CD14-positive monocyte (primary cell): ENCODE results near the gene PWWP2B. TPM values are rescaled to one million over a fixed set of nuclear protein-coding genes. Genes with fewer than 3 reads are reported as not detected.

ENCODE experiments used
- DNase-seq, 3 donors: peaks; one replicate each; pipeline ENCODE4 v3.0.0-alpha.2; 2011 to 2022
- H2AFZ ChIP-seq: 2 replicates; pipeline ENCODE4 v1.6.0; 2012; ENCODE audit warnings: mild to moderate bottlenecking, low read depth, low read length, inconsistent platforms; ENCODE audit not compliant: insufficient read depth, poor library complexity, severe bottlenecking
- H3K27ac ChIP-seq, 2 donors: 1 replicate in 1 of 2; 2 replicates in 1 of 2; pipeline ENCODE4 v1.5.1; 2012 to 2013; ENCODE audit warnings: low read length in 2 of 2, control low read depth in 1 of 2, inconsistent platforms in 1 of 2, low read depth in 1 of 2, mild to moderate bottlenecking in 1 of 2
- H3K27me3 ChIP-seq, 2 donors: one replicate each; pipeline versions ENCODE4 v1.6.0 to v1.6.1; 2011 to 2013; ENCODE audit warnings: low read length in 2 of 2; ENCODE audit not compliant: control insufficient read depth in 2 of 2, insufficient read depth in 2 of 2
- H3K36me3 ChIP-seq, 2 donors: replicated peaks in 1 of 2; 1 replicate in 1 of 2; 2 replicates in 1 of 2; pipeline versions ENCODE4 v1.5.1 to v1.6.1; 2012 to 2013; ENCODE audit warnings: low read length in 2 of 2, control low read depth in 1 of 2, inconsistent platforms in 1 of 2, mild to moderate bottlenecking in 1 of 2; ENCODE audit not compliant: insufficient read depth in 2 of 2, control insufficient read depth in 1 of 2
- H3K4me1 ChIP-seq, 2 donors: 1 replicate in 1 of 2; 2 replicates in 1 of 2; pipeline versions ENCODE4 v1.5.1 to v1.6.1; 2012 to 2013; ENCODE audit warnings: low read length in 2 of 2, control low read depth in 1 of 2, inconsistent platforms in 1 of 2, mild to moderate bottlenecking in 1 of 2, moderate library complexity in 1 of 2; ENCODE audit not compliant: insufficient read depth in 2 of 2, control insufficient read depth in 1 of 2
- H3K4me2 ChIP-seq: replicated peaks from 2 replicates; pipeline ENCODE3; 2012; ENCODE audit warnings: low read length, moderate library complexity, mild to moderate bottlenecking; ENCODE audit not compliant: poor library complexity, severe bottlenecking; ENCODE audit errors: extremely low read depth
- H3K4me3 ChIP-seq, 3 experiments: fragments of 200-600 bp in 1 of 3; sonication (generic) in 1 of 3; replicated peaks in 1 of 3; 1 replicate in 2 of 3; 2 replicates in 1 of 3; pipeline ENCODE4 v1.5.1; 2011 to 2013; ENCODE audit warnings: low read length in 3 of 3, mild to moderate bottlenecking in 3 of 3, control low read depth in 2 of 3, low read depth in 2 of 3, inconsistent platforms in 1 of 3, moderate library complexity in 1 of 3
- H3K79me2 ChIP-seq: 2 replicates; pipeline ENCODE4 v1.6.0; 2012; ENCODE audit warnings: mild to moderate bottlenecking, control low read depth, inconsistent platforms, low read length, moderate library complexity; ENCODE audit not compliant: insufficient read depth
- H3K9ac ChIP-seq: 2 replicates; pipeline ENCODE4 v1.6.0; 2017; ENCODE audit warnings: low read length, mild to moderate bottlenecking; ENCODE audit not compliant: insufficient read depth, poor library complexity, severe bottlenecking
- H3K9me3 ChIP-seq, 2 donors: replicated peaks in 1 of 2; 1 replicate in 1 of 2; 2 replicates in 1 of 2; pipeline versions ENCODE4 v1.5.1 to v1.6.1; 2012 to 2013; ENCODE audit warnings: low read length in 2 of 2, control low read depth in 1 of 2; ENCODE audit not compliant: control insufficient read depth in 1 of 2, insufficient read depth in 1 of 2
- H4K20me1 ChIP-seq: 2 replicates; pipeline ENCODE4 v1.6.0; 2012; ENCODE audit warnings: mild to moderate bottlenecking, low read length, control low read depth, moderate library complexity; ENCODE audit not compliant: insufficient read depth
- H3K27ac Mint-ChIP-seq, 7 donors: one replicate each; pipeline ENCODE4 v1.8.0; 2020; ENCODE audit warnings: mild to moderate bottlenecking in 7 of 7, mixed read lengths in 7 of 7, moderate library complexity in 6 of 7, inconsistent platforms in 2 of 7
- H3K27me3 Mint-ChIP-seq, 3 donors: one replicate each; pipeline ENCODE4 v1.8.0; 2021 to 2022; ENCODE audit warnings: low read depth in 3 of 3, mild to moderate bottlenecking in 3 of 3, mixed read lengths in 3 of 3, moderate library complexity in 3 of 3, inconsistent platforms in 1 of 3
- H3K36me3 Mint-ChIP-seq, 2 donors: one replicate each; pipeline ENCODE4 v1.8.0; 2020; ENCODE audit warnings: mixed read lengths in 2 of 2, inconsistent platforms in 1 of 2, mild to moderate bottlenecking in 1 of 2
- H3K4me1 Mint-ChIP-seq: one replicate; pipeline ENCODE4 v1.8.0; 2020; ENCODE audit warnings: mild to moderate bottlenecking, mixed read lengths
- H3K4me3 Mint-ChIP-seq, 2 donors: one replicate each; pipeline ENCODE4 v1.8.0; 2020; ENCODE audit warnings: mild to moderate bottlenecking in 2 of 2, mixed read lengths in 2 of 2, moderate library complexity in 1 of 2
- H3K9me3 Mint-ChIP-seq, 7 donors: one replicate each; pipeline ENCODE4 v1.8.0; 2020 to 2022; ENCODE audit warnings: mixed read lengths in 7 of 7, mild to moderate bottlenecking in 6 of 7, moderate library complexity in 6 of 7, inconsistent platforms in 2 of 7
- WGBS: methylation state at CpG from one replicate; pipeline ENCODE4 v1.1.5; 2013; ENCODE audit warnings: missing lambda C conversion rate; ENCODE audit not compliant: insufficient coverage; 5-methylcytosine and 5-hydroxymethylcytosine counted together
- intact Hi-C, 2 donors: fragments of 100-400 bp; cut with micrococcal nuclease; formaldehyde crosslinking; loops; one replicate each; pipeline versions ENCODE4 v1.15.0 to v1.15.1; 2023
- polyA minus RNA-seq: library from RNA; depleted of rRNA, polyadenylated mRNA; stranded (reverse); fragments of >200 nt; gene quantifications from 2 replicates; pipeline ENCODE4 v1.2.3, GENCODE V29; 2012
- polyA plus RNA-seq, 3 donors: library from polyadenylated mRNA; depleted of rRNA in 1 of 3; unstranded in 2 of 3; stranded (reverse) in 1 of 3; fragments of 300-500 nt in 2 of 3; fragments of >200 nt in 1 of 3; fragmentation: Illumina TruSeq in 2 of 3; gene quantifications; 1 replicate in 2 of 3; 2 replicates in 1 of 3; pipeline ENCODE4 v1.2.3, GENCODE V29; 2012 to 2021
- total RNA-seq, 12 experiments: library from RNA in 1 of 12; stranded (reverse) in 1 of 12; fragments of 120-200 nt in 1 of 12; gene quantifications; one replicate each; pipeline ENCODE4 v1.2.4 and lab custom pipeline; 2013 to 2026; ENCODE audit warnings: mixed read lengths in 6 of 12, inconsistent platforms in 1 of 12
- TF ChIP-seq, protein P1 (sequence below): fragments of 200-600 bp; IDR thresholded peaks from one replicate; pipeline ENCODE4 v1.8.0; 2022; ENCODE audit warnings: antibody characterized with exemption, mild to moderate bottlenecking

PWWP2B gene
- total RNA-seq (2013), result 22.6 TPM
- polyA plus RNA-seq (1 to 10 TPM; 2.4 to 6.9 (median 2.7) TPM), polyA minus RNA-seq (40.8 and 43.4 TPM in 2 replicates), total RNA-seq (lab: John Stamatoyannopoulos, UW) (5.2 to 27.2 (median 19.9) reads per million in 11 experiments)

DNA sequence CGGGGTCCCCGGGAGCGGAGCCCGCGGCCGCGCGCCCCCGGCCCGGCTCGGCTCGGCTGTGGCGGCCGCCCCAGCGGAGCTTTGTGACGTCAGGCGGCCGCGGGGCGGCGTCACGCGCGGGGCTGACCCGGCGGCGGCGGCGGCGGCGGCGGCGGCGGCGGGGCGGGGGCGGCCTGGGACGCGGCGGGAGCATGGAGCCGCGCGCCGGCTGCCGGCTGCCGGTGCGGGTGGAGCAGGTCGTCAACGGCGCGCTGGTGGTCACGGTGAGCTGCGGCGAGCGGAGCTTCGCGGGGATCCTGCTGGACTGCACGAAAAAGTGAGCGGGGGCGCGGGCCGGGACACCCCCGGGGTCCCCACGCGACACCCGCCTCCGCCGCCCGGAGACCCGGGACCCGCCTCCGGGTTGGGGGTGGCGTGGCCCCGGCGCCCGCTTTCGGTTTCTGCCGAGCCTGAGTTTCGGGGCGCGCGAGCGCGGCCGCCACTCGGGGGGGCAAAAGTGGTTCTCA lies at the start of gene PWWP2B:
PWWP2B (plus strand) TSS at position 165 of the 506 bp plus-strand sequence; CDS start at position 192, 27 bp downstream.
- Histone ChIP-seq H3K4me1 (peaks cover 66 to 80% of the 10 kb centered on the region in 2 donors), H3K79me2 (peaks cover 50% of the 10 kb centered on the region), H3K9me3 (no peaks in the 10 kb centered on the region), H2AFZ (peak within 1 kb of the TSS; percentile 56), H3K27ac (peak within 1 kb of the TSS; percentile 58 to 82), H3K27me3 (no peaks in the 10 kb centered on the region), H3K36me3 (no peaks in the 10 kb centered on the region), H3K4me2 (peak within 1 kb of the TSS; percentile 78), H3K4me3 (peak within 1 kb of the TSS; percentile 55 to 80 (median 64)), H3K9ac (peak within 1 kb of the TSS; percentile 82), H4K20me1 (peaks cover 43% of the 10 kb centered on the region)
- Mint-ChIP-seq H3K9me3 (peaks cover 0 to 5% (median 0%) of the 10 kb centered on the region in 7 donors), H3K36me3 (peaks cover 7 to 11% of the 10 kb centered on the region in 2 donors), H3K4me1 (peaks cover 63% of the 10 kb centered on the region), H3K27me3 (peaks cover 5 to 10% (median 7%) of the 10 kb centered on the region in 3 donors), H3K27ac (peak within 1 kb of the TSS; percentile 88 to 96 (median 94)), H3K4me3 (peak within 1 kb of the TSS; percentile 89 to 95)
- under 1% methylated on average over 86 of the region's 86 CpGs for WGBS
- DNase-seq, result peak in 1 of 3 donors; percentile 59
- intact Hi-C loops, result loop anchor here in 1 of 2 donors (5.0 to 10.0 kb wide), 3 partner anchors 50 to 238 kb away; no protein-coding TSS in a partner anchor
- TF ChIP-seq, protein P1, sequence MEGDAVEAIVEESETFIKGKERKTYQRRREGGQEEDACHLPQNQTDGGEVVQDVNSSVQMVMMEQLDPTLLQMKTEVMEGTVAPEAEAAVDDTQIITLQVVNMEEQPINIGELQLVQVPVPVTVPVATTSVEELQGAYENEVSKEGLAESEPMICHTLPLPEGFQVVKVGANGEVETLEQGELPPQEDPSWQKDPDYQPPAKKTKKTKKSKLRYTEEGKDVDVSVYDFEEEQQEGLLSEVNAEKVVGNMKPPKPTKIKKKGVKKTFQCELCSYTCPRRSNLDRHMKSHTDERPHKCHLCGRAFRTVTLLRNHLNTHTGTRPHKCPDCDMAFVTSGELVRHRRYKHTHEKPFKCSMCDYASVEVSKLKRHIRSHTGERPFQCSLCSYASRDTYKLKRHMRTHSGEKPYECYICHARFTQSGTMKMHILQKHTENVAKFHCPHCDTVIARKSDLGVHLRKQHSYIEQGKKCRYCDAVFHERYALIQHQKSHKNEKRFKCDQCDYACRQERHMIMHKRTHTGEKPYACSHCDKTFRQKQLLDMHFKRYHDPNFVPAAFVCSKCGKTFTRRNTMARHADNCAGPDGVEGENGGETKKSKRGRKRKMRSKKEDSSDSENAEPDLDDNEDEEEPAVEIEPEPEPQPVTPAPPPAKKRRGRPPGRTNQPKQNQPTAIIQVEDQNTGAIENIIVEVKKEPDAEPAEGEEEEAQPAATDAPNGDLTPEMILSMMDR, result no peak

DNA sequence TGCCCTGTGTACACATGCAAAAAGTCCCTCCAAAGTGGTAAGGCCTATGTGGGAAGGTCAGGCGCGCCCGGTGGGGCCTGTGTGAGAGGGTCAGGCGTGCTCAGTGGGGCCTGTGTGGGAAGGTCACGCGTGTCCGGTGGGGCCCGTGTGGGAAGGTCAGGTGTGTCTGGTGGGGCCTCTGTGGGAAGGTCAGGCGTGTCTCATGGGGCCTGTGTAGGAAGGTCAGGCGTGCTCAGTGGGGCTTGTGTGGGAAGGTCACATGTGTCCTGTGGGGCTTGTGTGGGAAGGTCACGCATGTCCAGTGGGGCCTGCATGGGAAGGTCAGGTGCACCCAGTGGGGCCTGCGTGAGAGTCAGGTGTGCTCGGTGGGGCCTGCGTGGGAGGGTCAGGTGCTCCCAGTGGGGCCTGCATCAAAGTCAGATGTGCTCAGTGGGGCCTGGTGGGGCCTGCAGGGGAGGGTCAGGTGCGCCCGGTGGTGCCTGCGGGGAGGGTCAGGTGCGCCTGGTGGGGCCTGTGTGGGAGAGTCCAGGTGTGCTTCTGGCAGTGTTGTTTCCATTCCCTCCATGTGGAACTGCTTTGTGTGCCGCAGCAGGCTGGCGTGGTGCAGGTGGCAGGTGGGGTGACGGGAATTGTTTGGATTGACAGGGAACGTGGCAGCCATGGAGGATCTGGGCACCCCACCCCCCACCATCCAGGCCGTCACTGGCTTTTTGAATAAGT lies 49.6 kb upstream of the PWWP2B start:
- H3K9me3 ChIP-seq, result no peaks in the 10 kb centered on the region
- H3K4me2 ChIP-seq, result no peak overlapping the region
- H3K36me3 Mint-ChIP-seq, result peaks cover 61 to 64% of the 10 kb centered on the region in 2 donors
- no peak overlapping the region for H3K9ac ChIP-seq
- H3K36me3 ChIP-seq, result peaks cover 15 to 70% of the 10 kb centered on the region in 2 donors
- H3K9me3 Mint-ChIP-seq, result peaks cover 0 to 3% (median 0%) of the 10 kb centered on the region in 7 donors
- intact Hi-C loops, result no loop called here
- no peak overlapping the region for H3K4me3 Mint-ChIP-seq
- no peaks in the 10 kb centered on the region for H3K79me2 ChIP-seq
- no peak for DNase-seq
- WGBS, result 94% methylated on average over 18 of the region's 23 CpGs
- peaks cover 0 to 2% (median 2%) of the 10 kb centered on the region in 3 donors for H3K27me3 Mint-ChIP-seq
- no peak overlapping the region for H2AFZ ChIP-seq
- H3K27ac ChIP-seq, result no peak overlapping the region
- H3K27ac Mint-ChIP-seq, result no peak overlapping the region
- H3K27me3 ChIP-seq, result no peaks in the 10 kb centered on the region
- H3K4me3 ChIP-seq, result no peak overlapping the region
- TF ChIP-seq, protein P1, result no peak
- no peaks in the 10 kb centered on the region for H3K4me1 Mint-ChIP-seq
- no peaks in the 10 kb centered on the region for H3K4me1 ChIP-seq
- no peaks in the 10 kb centered on the region for H4K20me1 ChIP-seq
